Measurements from ENCODE around the gene MRI1.
"Not testable (repeated sequence)": the region's sequence is repeated elsewhere in the genome, so short reads cannot be mapped to it uniquely, and the experiment has no call there.

MRI1 gene

GRCh38 chr19:13764101-13764807 is at the start of gene MRI1:
TSS of gene MRI1 (plus strand) at chr19:13764522. CDS start at chr19:13764589, 67 bp downstream.
- peak; percentile 70 for DNase-seq

- DNase-seq, result no peak
These were observed 47.1 kb upstream of the MRI1 start for GRCh38 chr19:13717194-13717643.

GRCh38 chr19:13718733-13719132 is 45.6 kb upstream of the MRI1 start:
- DNase-seq, result no peak

GRCh38 chr19:13722146-13722545 is 42.2 kb upstream of the MRI1 start:
- DNase-seq, result no peak

- DNase-seq, result no peak
These were observed 41.1 kb upstream of the MRI1 start for GRCh38 chr19:13723206-13723605.

- DNase-seq, result no peak
These were observed 38.0 kb upstream of the MRI1 start for GRCh38 chr19:13726323-13726722.

GRCh38 chr19:13727798-13728197 is 36.5 kb upstream of the MRI1 start:
- no peak for DNase-seq

- peak; percentile 29 for DNase-seq
These were observed 34.5 kb upstream of the MRI1 start for GRCh38 chr19:13729859-13730258.

- peak; percentile 95 for DNase-seq
These were observed 33.0 kb upstream of the MRI1 start for GRCh38 chr19:13731147-13731964.

- DNase-seq, result no peak
These were observed 32.0 kb upstream of the MRI1 start for GRCh38 chr19:13732337-13732736.

GRCh38 chr19:13734751-13735150 is 29.6 kb upstream of the MRI1 start:
- DNase-seq, result no peak

- DNase-seq, result no peak
These were observed 26.2 kb upstream of the MRI1 start for GRCh38 chr19:13738073-13738472.

GRCh38 chr19:13741893-13742292 is 22.4 kb upstream of the MRI1 start:
- DNase-seq, result no peak

- DNase-seq, result no peak
These were observed 21.6 kb upstream of the MRI1 start for GRCh38 chr19:13742756-13743155.

GRCh38 chr19:13744174-13744573 is 20.1 kb upstream of the MRI1 start:
- no peak for DNase-seq

- no peak for DNase-seq
These were observed 17.2 kb upstream of the MRI1 start for GRCh38 chr19:13747098-13747453.

GRCh38 chr19:13748169-13748828 is 16.0 kb upstream of the MRI1 start:
- peak; percentile 4 for DNase-seq

- no peak for DNase-seq
These were observed 12.9 kb upstream of the MRI1 start for GRCh38 chr19:13751436-13751835.

GRCh38 chr19:13753622-13754021 is 10.7 kb upstream of the MRI1 start:
- DNase-seq, result not testable (repeated sequence)

GRCh38 chr19:13756210-13756609 is 8.1 kb upstream of the MRI1 start:
- DNase-seq, result no peak

GRCh38 chr19:13757805-13758772 is 6.2 kb upstream of the MRI1 start:
- no peak for DNase-seq

- no peak for DNase-seq
These were observed 5.5 kb upstream of the MRI1 start for GRCh38 chr19:13758795-13759194.

- DNase-seq, result no peak
These were observed 2.9 kb upstream of the MRI1 start for GRCh38 chr19:13761423-13761822.

All from GDM1 (cell line).